WTC11 (cell line): Measurements from ENCODE around the gene SMTN. TPM values are rescaled to one million over a fixed set of nuclear protein-coding genes. Genes with fewer than 3 reads are reported as not detected.

Experiments
- ATAC-seq: fragments of 200-7000 bp; cut with Tn5 transposase; 2 replicates; pipeline ENCODE4 v1.10.0; 2021; ENCODE audit warnings: mild to moderate bottlenecking, moderate library complexity
- CTCF ChIA-PET: fragments of 300-600 bp; sonication (Branson Sonifier 250); formaldehyde crosslinking; loops from one replicate; lab custom pipeline; 2021; ENCODE audit warnings: antibody characterized with exemption; lab: Charles Lee
- POLR2A ChIA-PET: fragments of 350-600 bp; sonication (Branson Sonifier 250); formaldehyde crosslinking; loops from one replicate; lab custom pipeline; 2021; ENCODE audit warnings: antibody characterized with exemption; lab: Charles Lee
- DNase-seq: peaks from one replicate; pipeline ENCODE4 v3.0.0; 2021; ENCODE audit warnings: low spot score
- H3K27ac Mint-ChIP-seq: 2 replicates; pipeline ENCODE4 v1.8.0; 2021; ENCODE audit warnings: mixed read lengths
- H3K27me3 Mint-ChIP-seq: 2 replicates; pipeline ENCODE4 v1.8.0; 2021; ENCODE audit warnings: low read depth, mild to moderate bottlenecking, moderate library complexity, mixed read lengths
- H3K36me3 Mint-ChIP-seq: 2 replicates; pipeline ENCODE4 v1.8.0; 2021; ENCODE audit warnings: mixed read lengths
- H3K4me1 Mint-ChIP-seq: 2 replicates; pipeline ENCODE4 v1.8.0; 2022; ENCODE audit warnings: mixed read lengths
- H3K4me3 Mint-ChIP-seq: 2 replicates; pipeline ENCODE4 v1.8.0; 2021; ENCODE audit warnings: mild to moderate bottlenecking, moderate library complexity, mixed read lengths
- H3K9me3 Mint-ChIP-seq: 2 replicates; pipeline ENCODE4 v1.8.0; 2021; ENCODE audit warnings: mixed read lengths
- CDX4 ChIP-seq: fragments of 250-450 bp; sonication (Bioruptor Pico); IDR thresholded peaks from 2 replicates; pipeline ENCODE4 v1.9.0; 2021; ENCODE audit warnings: moderate library complexity, mild to moderate bottlenecking, inconsistent platforms, borderline replicate concordance
- E2F5 ChIP-seq: sonication (generic); formaldehyde crosslinking; IDR thresholded peaks from 2 replicates; pipeline ENCODE4 v1.8.1; 2022; ENCODE audit warnings: mild to moderate bottlenecking, moderate library complexity, missing genetic modification reagents
- JUN ChIP-seq: sonication (generic); formaldehyde crosslinking; IDR thresholded peaks from 2 replicates; pipeline ENCODE4 v1.8.0; 2023; ENCODE audit warnings: mild to moderate bottlenecking, missing genetic modification reagents
- MLX ChIP-seq: sonication (generic); formaldehyde crosslinking; IDR thresholded peaks from 2 replicates; pipeline ENCODE4 v1.8.1; 2023; ENCODE audit warnings: mild to moderate bottlenecking, missing genetic modification reagents, moderate library complexity
- NFATC4 ChIP-seq: fragments of 250-450 bp; sonication (Bioruptor Pico); IDR thresholded peaks from 2 replicates; pipeline ENCODE4 v1.9.0; 2021; ENCODE audit warnings: mild to moderate bottlenecking
- NFE2L1 ChIP-seq: sonication (generic); formaldehyde crosslinking; IDR thresholded peaks from 2 replicates; pipeline ENCODE4 v1.8.1; 2023; ENCODE audit warnings: missing genetic modification reagents
- NFYB ChIP-seq: sonication (generic); formaldehyde crosslinking; conservative IDR thresholded peaks from 2 replicates; pipeline ENCODE4 v1.8.0; 2022; ENCODE audit warnings: low read depth, missing genetic modification reagents
- NR1H2 ChIP-seq: sonication (generic); formaldehyde crosslinking; IDR thresholded peaks from 2 replicates; pipeline ENCODE4 v1.9.0; 2021; ENCODE audit warnings: mild to moderate bottlenecking, moderate library complexity, missing genetic modification reagents
- PRRX2 ChIP-seq: fragments of 250-450 bp; sonication (Bioruptor Pico); IDR thresholded peaks from 2 replicates; pipeline ENCODE4 v1.8.0; 2021; ENCODE audit warnings: mild to moderate bottlenecking
- RELA ChIP-seq: sonication (generic); formaldehyde crosslinking; IDR thresholded peaks from 2 replicates; pipeline ENCODE4 v1.8.1; 2022; ENCODE audit warnings: missing genetic modification reagents, mild to moderate bottlenecking, borderline replicate concordance
- STAT6 ChIP-seq: sonication (generic); formaldehyde crosslinking; conservative IDR thresholded peaks from 2 replicates; pipeline ENCODE4 v1.8.1; 2023; ENCODE audit warnings: mild to moderate bottlenecking, low read depth, missing genetic modification reagents, moderate library complexity
- TCF7 ChIP-seq: sonication (generic); formaldehyde crosslinking; IDR thresholded peaks from 2 replicates; pipeline ENCODE4 v1.8.0; 2022; ENCODE audit warnings: mild to moderate bottlenecking, low read depth, missing genetic modification reagents, moderate library complexity
- ZNF121 ChIP-seq: sonication (generic); formaldehyde crosslinking; IDR thresholded peaks from 2 replicates; pipeline ENCODE4 v1.8.0; 2023; ENCODE audit warnings: missing genetic modification reagents
- ZNF219 ChIP-seq: sonication (generic); formaldehyde crosslinking; IDR thresholded peaks from 2 replicates; pipeline ENCODE4 v1.8.0; 2023; ENCODE audit warnings: missing genetic modification reagents, mild to moderate bottlenecking, borderline replicate concordance
- total RNA-seq: library from RNA; stranded (reverse); gene quantifications from 3 replicates; pipeline ENCODE4 v1.2.3, GENCODE V29; 2021
- TF ChIP-seq, protein P1 (sequence below): sonication (generic); formaldehyde crosslinking; IDR thresholded peaks from 2 replicates; pipeline ENCODE4 v1.8.0; 2022; ENCODE audit warnings: mild to moderate bottlenecking, missing genetic modification reagents
- TF ChIP-seq, protein P2 (sequence below): sonication (generic); formaldehyde crosslinking; IDR thresholded peaks from 2 replicates; pipeline ENCODE4 v1.8.1; 2023; ENCODE audit warnings: mild to moderate bottlenecking, missing genetic modification reagents, borderline replicate concordance
- TF ChIP-seq, protein P3 (sequence below): sonication (generic); formaldehyde crosslinking; IDR thresholded peaks from 2 replicates; pipeline ENCODE4 v1.8.0; 2022; ENCODE audit warnings: missing genetic modification reagents
- TF ChIP-seq, protein P4 (sequence below): sonication (generic); formaldehyde crosslinking; IDR thresholded peaks from 2 replicates; pipeline ENCODE4 v1.8.1; 2022; ENCODE audit warnings: low read depth, mild to moderate bottlenecking, moderate library complexity, missing genetic modification reagents, borderline replicate concordance

Gene SMTN
- total RNA-seq, 1 experiment from 2014 or later = 34.5 TPM

GRCh38 chr22:31138126-31138525 is 57.0 kb downstream of the SMTN start:
- DNase-seq (no peak), ATAC-seq (no peak)
- Mint-ChIP-seq H3K4me3 (peak overlapping the region; percentile 47; the same call in 1 of the 2 replicates), H3K9me3 (no peaks in the 10 kb centered on the region), H3K36me3 (peaks cover 23% of the 10 kb centered on the region), H3K27me3 (no peaks in the 10 kb centered on the region; the same call in none of the 2 replicates), H3K27ac (no peak overlapping the region), H3K4me1 (peaks cover 22% of the 10 kb centered on the region)
- CTCF ChIA-PET = interaction anchor here (1.1 to 7.3 kb wide), 3 partner anchors 30 to 56 kb away, joined by 3 to 73 read pairs (median 15); partner anchors contain the start of genes SELENOM and SMTN
- TF ChIP-seq NFATC4 (no peak), CDX4 (CRISPR knock-in tag) (no peak), PRRX2 (no peak), ZNF219 (CRISPR knock-in tag) (no peak), JUN (no peak), NFYB (CRISPR knock-in tag) (no peak), E2F5 (CRISPR knock-in tag) (no peak), ZNF121 (CRISPR knock-in tag) (no peak)
- TF ChIP-seq, protein P1, sequence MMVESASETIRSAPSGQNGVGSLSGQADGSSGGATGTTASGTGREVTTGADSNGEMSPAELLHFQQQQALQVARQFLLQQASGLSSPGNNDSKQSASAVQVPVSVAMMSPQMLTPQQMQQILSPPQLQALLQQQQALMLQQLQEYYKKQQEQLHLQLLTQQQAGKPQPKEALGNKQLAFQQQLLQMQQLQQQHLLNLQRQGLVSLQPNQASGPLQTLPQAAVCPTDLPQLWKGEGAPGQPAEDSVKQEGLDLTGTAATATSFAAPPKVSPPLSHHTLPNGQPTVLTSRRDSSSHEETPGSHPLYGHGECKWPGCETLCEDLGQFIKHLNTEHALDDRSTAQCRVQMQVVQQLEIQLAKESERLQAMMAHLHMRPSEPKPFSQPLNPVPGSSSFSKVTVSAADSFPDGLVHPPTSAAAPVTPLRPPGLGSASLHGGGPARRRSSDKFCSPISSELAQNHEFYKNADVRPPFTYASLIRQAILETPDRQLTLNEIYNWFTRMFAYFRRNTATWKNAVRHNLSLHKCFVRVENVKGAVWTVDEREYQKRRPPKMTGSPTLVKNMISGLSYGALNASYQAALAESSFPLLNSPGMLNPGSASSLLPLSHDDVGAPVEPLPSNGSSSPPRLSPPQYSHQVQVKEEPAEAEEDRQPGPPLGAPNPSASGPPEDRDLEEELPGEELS (CRISPR knock-in tag) = no peak
- TF ChIP-seq, protein P2, sequence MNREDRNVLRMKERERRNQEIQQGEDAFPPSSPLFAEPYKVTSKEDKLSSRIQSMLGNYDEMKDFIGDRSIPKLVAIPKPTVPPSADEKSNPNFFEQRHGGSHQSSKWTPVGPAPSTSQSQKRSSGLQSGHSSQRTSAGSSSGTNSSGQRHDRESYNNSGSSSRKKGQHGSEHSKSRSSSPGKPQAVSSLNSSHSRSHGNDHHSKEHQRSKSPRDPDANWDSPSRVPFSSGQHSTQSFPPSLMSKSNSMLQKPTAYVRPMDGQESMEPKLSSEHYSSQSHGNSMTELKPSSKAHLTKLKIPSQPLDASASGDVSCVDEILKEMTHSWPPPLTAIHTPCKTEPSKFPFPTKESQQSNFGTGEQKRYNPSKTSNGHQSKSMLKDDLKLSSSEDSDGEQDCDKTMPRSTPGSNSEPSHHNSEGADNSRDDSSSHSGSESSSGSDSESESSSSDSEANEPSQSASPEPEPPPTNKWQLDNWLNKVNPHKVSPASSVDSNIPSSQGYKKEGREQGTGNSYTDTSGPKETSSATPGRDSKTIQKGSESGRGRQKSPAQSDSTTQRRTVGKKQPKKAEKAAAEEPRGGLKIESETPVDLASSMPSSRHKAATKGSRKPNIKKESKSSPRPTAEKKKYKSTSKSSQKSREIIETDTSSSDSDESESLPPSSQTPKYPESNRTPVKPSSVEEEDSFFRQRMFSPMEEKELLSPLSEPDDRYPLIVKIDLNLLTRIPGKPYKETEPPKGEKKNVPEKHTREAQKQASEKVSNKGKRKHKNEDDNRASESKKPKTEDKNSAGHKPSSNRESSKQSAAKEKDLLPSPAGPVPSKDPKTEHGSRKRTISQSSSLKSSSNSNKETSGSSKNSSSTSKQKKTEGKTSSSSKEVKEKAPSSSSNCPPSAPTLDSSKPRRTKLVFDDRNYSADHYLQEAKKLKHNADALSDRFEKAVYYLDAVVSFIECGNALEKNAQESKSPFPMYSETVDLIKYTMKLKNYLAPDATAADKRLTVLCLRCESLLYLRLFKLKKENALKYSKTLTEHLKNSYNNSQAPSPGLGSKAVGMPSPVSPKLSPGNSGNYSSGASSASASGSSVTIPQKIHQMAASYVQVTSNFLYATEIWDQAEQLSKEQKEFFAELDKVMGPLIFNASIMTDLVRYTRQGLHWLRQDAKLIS = no peak
- TF ChIP-seq, all 79 proteins: peak for 0
- POLR2A ChIA-PET = no interaction called here

DNA sequence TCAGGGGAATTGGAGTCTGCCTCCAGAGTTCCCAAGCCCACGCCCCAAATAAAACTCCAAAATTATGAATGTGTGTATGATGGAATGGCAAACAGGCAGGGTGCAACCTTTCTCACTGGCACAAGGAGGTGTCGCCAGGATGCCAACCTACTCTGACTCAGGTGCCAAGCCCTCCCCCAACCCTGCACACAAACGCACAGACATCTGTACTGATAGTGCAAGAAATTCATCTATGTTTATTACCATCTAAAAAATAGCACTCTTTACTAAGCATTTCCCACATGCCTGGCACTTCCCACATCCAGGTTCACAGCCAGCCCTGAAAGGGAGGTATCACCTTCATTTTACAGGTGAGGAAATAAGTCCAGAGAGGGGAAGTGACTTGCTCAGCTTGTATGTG is 57.9 kb downstream of the SMTN start:
- ChIA-PET CTCF (interaction anchor here (1.1 to 7.3 kb wide), 4 partner anchors 30 to 134 kb away, joined by 3 to 73 read pairs (median 12); partner anchors contain the start of genes SELENOM and SMTN), POLR2A (interaction anchor here (0.5 kb wide), 1 partner anchor 58 kb away, joined by 3 read pairs; no protein-coding TSS in a partner anchor)
- no peak overlapping the region for H3K27ac Mint-ChIP-seq
- peak overlapping the region; percentile 86 for H3K4me3 Mint-ChIP-seq
- DNase-seq (no peak), ATAC-seq (no peak)
- H3K27me3 Mint-ChIP-seq = no peaks in the 10 kb centered on the region; the same call in none of the 2 replicates
- H3K4me1 Mint-ChIP-seq = peaks cover 22% of the 10 kb centered on the region
- H3K9me3 Mint-ChIP-seq = no peaks in the 10 kb centered on the region
- peaks cover 23% of the 10 kb centered on the region for H3K36me3 Mint-ChIP-seq
- no peak for TF ChIP-seq NFYB (CRISPR knock-in tag)
- TF ChIP-seq, protein P3, sequence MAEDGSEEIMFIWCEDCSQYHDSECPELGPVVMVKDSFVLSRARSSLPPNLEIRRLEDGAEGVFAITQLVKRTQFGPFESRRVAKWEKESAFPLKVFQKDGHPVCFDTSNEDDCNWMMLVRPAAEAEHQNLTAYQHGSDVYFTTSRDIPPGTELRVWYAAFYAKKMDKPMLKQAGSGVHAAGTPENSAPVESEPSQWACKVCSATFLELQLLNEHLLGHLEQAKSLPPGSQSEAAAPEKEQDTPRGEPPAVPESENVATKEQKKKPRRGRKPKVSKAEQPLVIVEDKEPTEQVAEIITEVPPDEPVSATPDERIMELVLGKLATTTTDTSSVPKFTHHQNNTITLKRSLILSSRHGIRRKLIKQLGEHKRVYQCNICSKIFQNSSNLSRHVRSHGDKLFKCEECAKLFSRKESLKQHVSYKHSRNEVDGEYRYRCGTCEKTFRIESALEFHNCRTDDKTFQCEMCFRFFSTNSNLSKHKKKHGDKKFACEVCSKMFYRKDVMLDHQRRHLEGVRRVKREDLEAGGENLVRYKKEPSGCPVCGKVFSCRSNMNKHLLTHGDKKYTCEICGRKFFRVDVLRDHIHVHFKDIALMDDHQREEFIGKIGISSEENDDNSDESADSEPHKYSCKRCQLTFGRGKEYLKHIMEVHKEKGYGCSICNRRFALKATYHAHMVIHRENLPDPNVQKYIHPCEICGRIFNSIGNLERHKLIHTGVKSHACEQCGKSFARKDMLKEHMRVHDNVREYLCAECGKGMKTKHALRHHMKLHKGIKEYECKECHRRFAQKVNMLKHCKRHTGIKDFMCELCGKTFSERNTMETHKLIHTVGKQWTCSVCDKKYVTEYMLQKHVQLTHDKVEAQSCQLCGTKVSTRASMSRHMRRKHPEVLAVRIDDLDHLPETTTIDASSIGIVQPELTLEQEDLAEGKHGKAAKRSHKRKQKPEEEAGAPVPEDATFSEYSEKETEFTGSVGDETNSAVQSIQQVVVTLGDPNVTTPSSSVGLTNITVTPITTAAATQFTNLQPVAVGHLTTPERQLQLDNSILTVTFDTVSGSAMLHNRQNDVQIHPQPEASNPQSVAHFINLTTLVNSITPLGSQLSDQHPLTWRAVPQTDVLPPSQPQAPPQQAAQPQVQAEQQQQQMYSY (CRISPR knock-in tag) = no peak
- no peak for TF ChIP-seq STAT6 (CRISPR knock-in tag)
- TF ChIP-seq NFE2L1 (CRISPR knock-in tag) = no peak
- no peak for TF ChIP-seq MLX (CRISPR knock-in tag)
- TF ChIP-seq RELA = no peak
- no peak for TF ChIP-seq ZNF121 (CRISPR knock-in tag)
- TF ChIP-seq, protein P4, sequence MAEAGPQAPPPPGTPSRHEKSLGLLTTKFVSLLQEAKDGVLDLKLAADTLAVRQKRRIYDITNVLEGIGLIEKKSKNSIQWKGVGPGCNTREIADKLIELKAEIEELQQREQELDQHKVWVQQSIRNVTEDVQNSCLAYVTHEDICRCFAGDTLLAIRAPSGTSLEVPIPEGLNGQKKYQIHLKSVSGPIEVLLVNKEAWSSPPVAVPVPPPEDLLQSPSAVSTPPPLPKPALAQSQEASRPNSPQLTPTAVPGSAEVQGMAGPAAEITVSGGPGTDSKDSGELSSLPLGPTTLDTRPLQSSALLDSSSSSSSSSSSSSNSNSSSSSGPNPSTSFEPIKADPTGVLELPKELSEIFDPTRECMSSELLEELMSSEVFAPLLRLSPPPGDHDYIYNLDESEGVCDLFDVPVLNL (CRISPR knock-in tag) = no peak
- TF ChIP-seq NR1H2 = no peak
- no peak for TF ChIP-seq TCF7 (CRISPR knock-in tag)
